RCC 7860 (cell line): ENCODE results near the gene NKAPL.
"Not testable (repeated sequence)": the region's sequence is repeated elsewhere in the genome, so short reads cannot be mapped to it uniquely, and the experiment has no call there.

Source experiments
- DNase-seq: peaks from one replicate; pipeline ENCODE4 v3.0.0-alpha.2; 2015; ENCODE audit warnings: low spot score
- FAIRE-seq: peaks from 2 replicates; lab custom pipeline; 2012; peaks lifted over from hg19 to GRCh38; lab: Jason Lieb, UNC

Gene NKAPL

GRCh38 chr6:28295326-28295725 is 36.2 kb downstream of the NKAPL start:
- FAIRE-seq (no peak), DNase-seq (no peak)

DNA sequence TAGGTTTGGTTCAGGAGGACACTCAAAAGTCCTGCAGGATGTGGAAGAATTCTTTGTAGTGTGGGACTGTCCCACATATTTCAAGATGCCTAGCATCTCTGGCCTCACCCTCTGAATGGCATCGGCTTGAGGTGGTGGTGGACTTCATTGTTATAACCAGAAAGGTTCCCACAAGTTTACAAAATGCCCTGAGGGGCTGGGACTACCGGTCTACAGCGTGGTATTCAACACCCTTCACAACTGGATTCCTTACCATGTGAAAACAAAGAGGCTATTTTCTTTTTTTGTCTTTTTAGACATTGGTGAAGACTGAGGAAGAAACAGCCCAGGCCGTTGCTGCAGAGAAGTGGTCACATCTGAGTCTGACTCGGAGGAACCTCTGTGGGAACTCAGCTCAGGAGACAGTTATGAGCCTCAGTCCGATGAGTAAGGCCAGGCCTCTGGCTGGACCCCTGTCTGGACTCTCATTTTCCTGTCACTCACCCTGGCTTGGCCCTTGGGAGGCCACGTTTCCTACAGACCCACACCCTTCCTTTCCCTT is 37.5 kb downstream of the NKAPL start:
- DNase-seq = no peak
- no peak for FAIRE-seq

DNA sequence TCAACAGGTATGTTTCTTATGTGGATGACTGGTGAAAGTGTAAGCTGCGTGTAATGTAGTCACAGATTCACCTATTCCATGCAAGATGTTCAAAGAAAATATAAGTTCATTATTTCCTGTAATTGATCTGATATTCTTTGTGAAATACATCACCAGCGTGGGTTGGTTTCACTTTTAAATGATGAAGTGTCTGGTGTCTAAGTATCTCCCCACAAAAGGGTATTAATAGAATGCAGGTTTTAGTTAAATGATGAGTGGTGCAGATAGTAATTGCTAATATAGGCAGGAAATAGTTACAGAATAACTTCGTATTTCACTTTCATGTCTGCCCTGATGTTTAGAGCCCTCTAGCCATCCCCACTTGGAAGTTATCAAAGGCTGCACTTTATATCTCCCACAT is 44.5 kb downstream of the NKAPL start:
- DNase-seq (no peak), FAIRE-seq (no peak)

GRCh38 chr6:28306363-28306762 is 47.3 kb downstream of the NKAPL start:
- FAIRE-seq, DNase-seq: not testable (repeated sequence)
